ENCODE data around the gene MMP17.

GRCh38 chr12:131803961-131804521 is 24.2 kb upstream of the MMP17 start:
- TF ChIP-seq POLR2AphosphoS5 (IDR thresholded peaks at IDR 0.05): no peak
- no peak for TF ChIP-seq CTCF (IDR thresholded peaks at IDR 0.05)
- TF ChIP-seq POLR2A (IDR thresholded peaks at IDR 0.05): no peak
